ENCODE results near the gene KCNK5.

KCNK5 gene

GRCh38 chr6:39260953-39261352, 31.7 kb upstream of the KCNK5 start:
- H3K36me3 ChIP-seq (ENCODE audit: low read length) = no peaks in the 10 kb centered on the region
- H3K4me2 ChIP-seq (ENCODE audit: low read depth, low read length, poor library complexity, severe bottlenecking) = no peak overlapping the region
- no peak overlapping the region for H3K4me3 ChIP-seq (ENCODE audit: insufficient read depth, low read length, poor library complexity, severe bottlenecking)
- H3K9me3 ChIP-seq (ENCODE audit: insufficient read depth, low read length) = no peaks in the 10 kb centered on the region
- no peak overlapping the region for H3K27ac ChIP-seq (ENCODE audit: low read depth, low read length)
- H3F3A ChIP-seq (ENCODE audit: insufficient read depth) = no peaks in the 10 kb centered on the region
- TF ChIP-seq CTCF (IDR thresholded peaks at IDR 0.05; ENCODE audit: insufficient read depth, low read length, poor library complexity, severe bottlenecking) (no peak), EZH2phosphoT487 (conservative IDR thresholded peaks at IDR 0.05; ENCODE audit: low read length) (no peak)
- no peak overlapping the region for H3K9ac ChIP-seq (ENCODE audit: low read length)
- H3K27me3 ChIP-seq (ENCODE audit: low read length) = no peaks in the 10 kb centered on the region; the same call in 1 of the 2 replicates
- no peaks in the 10 kb centered on the region for H3K79me2 ChIP-seq (ENCODE audit: insufficient read depth, low read length)
- H3K9me2 ChIP-seq (replicated peaks; ENCODE audit: insufficient read depth, low read length) = no peaks in the 10 kb centered on the region
- no peaks in the 10 kb centered on the region for H4K20me1 ChIP-seq (ENCODE audit: low read depth, low read length)
- H2AFZ ChIP-seq (ENCODE audit: low read depth, low read length, severe bottlenecking) = no peak overlapping the region

GRCh38 chr6:39260456-39260855, 31.2 kb upstream of the KCNK5 start:
- Histone ChIP-seq H3K27me3 (ENCODE audit: low read length) (no peaks in the 10 kb centered on the region; the same call in 1 of the 2 replicates), H3K9me3 (ENCODE audit: insufficient read depth, low read length) (no peaks in the 10 kb centered on the region), H3K4me3 (ENCODE audit: insufficient read depth, low read length, poor library complexity, severe bottlenecking) (no peak overlapping the region), H3K79me2 (ENCODE audit: insufficient read depth, low read length) (no peaks in the 10 kb centered on the region), H4K20me1 (ENCODE audit: low read depth, low read length) (no peaks in the 10 kb centered on the region), H3K9me2 (replicated peaks; ENCODE audit: insufficient read depth, low read length) (no peaks in the 10 kb centered on the region), H3K27ac (ENCODE audit: low read depth, low read length) (no peak overlapping the region), H3K36me3 (ENCODE audit: low read length) (no peaks in the 10 kb centered on the region), H3F3A (ENCODE audit: insufficient read depth) (no peaks in the 10 kb centered on the region), H3K9ac (ENCODE audit: low read length) (no peak overlapping the region), H3K4me2 (ENCODE audit: low read depth, low read length, poor library complexity, severe bottlenecking) (no peak overlapping the region), H2AFZ (ENCODE audit: low read depth, low read length, severe bottlenecking) (no peak overlapping the region)
- TF ChIP-seq EZH2phosphoT487 (conservative IDR thresholded peaks at IDR 0.05; ENCODE audit: low read length) (no peak), CTCF (IDR thresholded peaks at IDR 0.05; ENCODE audit: insufficient read depth, low read length, poor library complexity, severe bottlenecking) (no peak)

GRCh38 chr6:39256294-39256940, 27.1 kb upstream of the KCNK5 start:
- no peaks in the 10 kb centered on the region for H3K79me2 ChIP-seq (ENCODE audit: insufficient read depth, low read length)
- H3K4me3 ChIP-seq (ENCODE audit: insufficient read depth, low read length, poor library complexity, severe bottlenecking) = no peak overlapping the region
- H3K9me2 ChIP-seq (replicated peaks; ENCODE audit: insufficient read depth, low read length) = no peaks in the 10 kb centered on the region
- H4K20me1 ChIP-seq (ENCODE audit: low read depth, low read length) = no peaks in the 10 kb centered on the region
- no peak overlapping the region for H3K27ac ChIP-seq (ENCODE audit: low read depth, low read length)
- no peaks in the 10 kb centered on the region for H3K27me3 ChIP-seq (ENCODE audit: low read length)
- H3K9ac ChIP-seq (ENCODE audit: low read length) = no peak overlapping the region
- H3F3A ChIP-seq (ENCODE audit: insufficient read depth) = no peaks in the 10 kb centered on the region
- no peak overlapping the region for H3K4me2 ChIP-seq (ENCODE audit: low read depth, low read length, poor library complexity, severe bottlenecking)
- no peaks in the 10 kb centered on the region for H3K9me3 ChIP-seq (ENCODE audit: insufficient read depth, low read length)
- no peak overlapping the region for H2AFZ ChIP-seq (ENCODE audit: low read depth, low read length, severe bottlenecking)
- H3K36me3 ChIP-seq (ENCODE audit: low read length) = no peaks in the 10 kb centered on the region
- TF ChIP-seq CTCF (IDR thresholded peaks at IDR 0.05; ENCODE audit: insufficient read depth, low read length, poor library complexity, severe bottlenecking) = no peak
- no peak for TF ChIP-seq EZH2phosphoT487 (conservative IDR thresholded peaks at IDR 0.05; ENCODE audit: low read length)
